ENCODE measurements around the gene EDC4.
A peak's percentile ranks its signal among the peaks of the same experiment; 100 is the strongest.
"Not testable (repeated sequence)": the region's sequence is repeated elsewhere in the genome, so short reads cannot be mapped to it uniquely, and the experiment has no call there.

The EDC4 gene

GRCh38 chr16:67909056-67909742 lies 36.3 kb downstream of the EDC4 start:
- no peak for DNase-seq (ENCODE audit: low read depth in 2 of 2)

- DNase-seq (ENCODE audit: low read depth in 2 of 2), result peak in 1 of 2 donors; percentile 25
Measured at GRCh38 chr16:67910158-67910557, 37.3 kb downstream of the EDC4 start.

DNA sequence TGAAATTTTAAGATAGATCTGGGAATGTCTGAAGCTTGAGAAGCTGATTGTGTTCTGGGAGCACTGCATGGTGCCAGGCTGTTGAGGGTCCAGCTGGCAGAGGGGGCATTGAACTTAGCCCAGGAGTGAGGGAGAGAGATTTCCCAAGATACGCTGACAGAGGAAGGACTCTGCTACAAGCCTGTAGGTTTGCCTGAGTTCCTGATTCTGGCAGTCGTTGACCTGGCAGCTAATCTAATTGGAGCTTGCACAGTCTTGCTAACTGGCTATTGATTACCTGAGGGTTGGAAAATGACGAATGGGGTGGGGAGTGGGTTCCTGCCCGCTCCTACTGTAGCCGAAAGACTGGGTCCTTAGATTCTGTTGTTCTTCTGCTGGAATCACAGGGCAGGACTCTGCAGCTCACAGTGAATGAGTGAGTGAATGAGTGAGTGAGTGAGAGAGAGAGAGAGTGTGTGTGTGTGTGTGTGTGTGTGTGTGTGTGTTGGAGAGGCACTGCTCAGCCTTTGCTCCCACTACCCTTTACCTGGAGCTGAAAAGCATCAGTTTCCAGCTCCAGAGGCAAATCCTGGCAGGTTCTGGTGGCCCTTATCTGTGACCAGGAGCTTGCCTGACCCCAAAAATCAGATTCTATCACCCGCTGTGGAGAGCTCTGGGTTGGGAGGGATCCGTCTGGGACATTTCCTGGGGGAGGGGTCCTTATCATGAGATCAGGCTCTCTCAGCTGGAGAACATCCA lies 42.1 kb downstream of the EDC4 start:
- no peak for DNase-seq (ENCODE audit: low read depth in 2 of 2)

GRCh38 chr16:67915496-67915769 lies 42.6 kb downstream of the EDC4 start:
- DNase-seq (ENCODE audit: low read depth in 2 of 2), result not testable (repeated sequence)

GRCh38 chr16:67915831-67916723 lies 43.2 kb downstream of the EDC4 start:
- no peak for DNase-seq (ENCODE audit: low read depth in 2 of 2)

DNA sequence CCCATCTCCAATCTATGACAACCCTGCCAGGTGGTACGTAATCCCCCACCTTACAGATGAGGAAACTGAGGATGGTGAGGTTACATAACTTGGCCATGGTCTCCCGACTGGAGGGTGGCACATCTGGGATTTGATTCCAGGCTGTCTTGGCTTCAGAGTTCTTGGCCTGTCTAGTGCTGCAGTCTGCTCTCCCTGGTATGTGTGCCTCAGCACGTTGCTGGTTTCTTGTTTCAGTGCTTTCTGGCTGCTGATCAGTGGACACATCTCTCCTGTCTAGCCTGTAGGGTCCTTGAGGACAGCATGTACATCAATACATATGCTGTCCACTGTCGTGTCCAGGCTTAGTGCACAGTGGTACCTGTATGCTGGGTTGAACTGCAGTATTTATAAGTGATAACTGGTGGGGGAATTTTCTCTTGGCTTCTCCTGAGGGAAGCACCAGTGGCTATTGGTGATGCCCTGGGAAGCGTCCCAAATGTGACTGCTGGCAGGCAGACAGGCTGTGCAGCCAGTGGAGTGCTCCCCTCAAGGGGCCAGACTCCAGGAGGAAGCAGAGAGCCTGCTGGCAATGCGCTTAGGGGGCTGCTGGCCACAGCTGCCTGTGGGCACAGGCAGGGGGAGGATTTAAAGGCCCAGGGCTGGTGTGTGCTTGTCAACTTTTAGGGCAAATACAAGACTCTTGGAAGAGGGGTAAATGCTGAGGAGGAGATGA lies 44.4 kb downstream of the EDC4 start:
- no peak for DNase-seq (ENCODE audit: low read depth in 2 of 2)

DNA sequence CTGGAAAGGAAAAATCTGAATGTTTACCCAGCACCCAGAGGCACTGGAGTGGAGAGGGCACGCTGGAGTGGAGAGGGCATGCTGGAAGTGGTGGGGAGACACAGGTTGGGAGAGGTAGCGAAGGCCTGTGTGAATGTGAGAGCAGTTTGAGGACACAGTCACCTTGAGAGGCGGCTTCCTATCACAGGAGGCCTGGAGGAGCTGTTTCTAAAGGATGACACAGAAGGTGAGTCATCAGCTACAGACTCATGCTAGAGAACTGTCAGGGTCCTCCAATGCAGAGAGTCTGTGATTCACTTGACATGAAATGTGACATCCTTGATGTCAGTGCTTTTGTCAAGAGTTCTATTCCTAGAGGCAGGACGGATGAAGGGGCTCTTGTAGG lies 45.0 kb downstream of the EDC4 start:
- DNase-seq (ENCODE audit: low read depth in 2 of 2), result peak in 1 of 2 donors; percentile 46

- DNase-seq (ENCODE audit: low read depth in 2 of 2), result no peak
Measured at GRCh38 chr16:67919622-67920221, 46.9 kb downstream of the EDC4 start.

DNA sequence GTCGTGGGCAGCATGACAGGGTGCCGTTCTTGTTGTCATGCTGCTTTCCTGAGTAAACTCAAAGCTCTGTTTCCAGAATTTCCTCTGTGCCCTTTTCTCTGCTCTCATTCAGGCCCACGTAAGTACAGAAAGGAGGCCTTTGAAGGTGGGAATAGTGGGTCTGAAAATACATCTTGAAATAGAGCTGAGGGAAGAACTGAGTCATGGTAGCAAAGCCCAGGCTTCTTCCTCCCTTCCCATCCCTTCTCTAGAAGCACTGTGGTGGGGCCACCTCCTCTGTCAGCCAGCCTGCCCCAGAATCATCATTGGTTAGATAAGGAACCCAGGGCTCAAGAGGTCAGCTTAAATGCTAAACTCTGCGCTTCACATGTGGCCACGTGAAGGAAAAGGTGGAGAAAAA lies 49.4 kb downstream of the EDC4 start:
- no peak for DNase-seq (ENCODE audit: low read depth in 2 of 2)

- no peak for DNase-seq (ENCODE audit: low read depth in 2 of 2)
Measured at GRCh38 chr16:67922740-67923139, 49.9 kb downstream of the EDC4 start.

DNA sequence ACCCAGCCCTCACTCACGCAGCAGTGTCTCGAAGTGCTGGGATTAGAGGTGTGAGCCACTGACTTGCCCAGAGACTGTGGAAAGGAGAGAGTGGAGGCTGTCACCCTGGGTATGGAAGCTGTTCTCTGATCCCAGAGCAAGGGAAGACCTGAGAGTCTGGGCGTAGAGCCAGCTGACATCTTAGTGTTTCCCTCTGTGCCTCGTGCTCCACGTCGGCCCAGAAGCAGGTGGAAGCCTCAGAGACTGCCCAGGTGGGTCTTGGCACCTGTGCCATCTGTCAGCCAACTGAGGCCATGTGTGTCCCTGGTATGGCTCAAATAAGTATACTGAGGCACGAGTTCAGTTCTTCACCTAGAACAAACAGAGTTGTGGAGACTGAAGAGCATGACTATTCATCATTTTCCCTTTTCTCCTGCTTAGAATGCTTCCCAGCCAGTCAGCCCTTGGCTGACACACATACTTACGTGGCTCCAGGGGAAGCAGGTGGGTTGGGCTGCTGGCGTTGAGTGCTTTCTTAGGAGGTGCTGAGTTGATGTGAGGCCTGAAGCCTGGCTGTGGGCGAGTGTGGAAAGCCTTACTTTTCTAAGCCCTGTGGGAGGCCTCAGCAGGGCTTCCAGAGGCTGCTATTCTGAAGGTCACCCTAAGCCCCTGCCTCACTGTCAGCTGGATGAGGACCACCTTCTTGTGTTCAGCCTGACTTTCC lies 50.7 kb downstream of the EDC4 start:
- DNase-seq (ENCODE audit: low read depth in 2 of 2), result no peak

DNA sequence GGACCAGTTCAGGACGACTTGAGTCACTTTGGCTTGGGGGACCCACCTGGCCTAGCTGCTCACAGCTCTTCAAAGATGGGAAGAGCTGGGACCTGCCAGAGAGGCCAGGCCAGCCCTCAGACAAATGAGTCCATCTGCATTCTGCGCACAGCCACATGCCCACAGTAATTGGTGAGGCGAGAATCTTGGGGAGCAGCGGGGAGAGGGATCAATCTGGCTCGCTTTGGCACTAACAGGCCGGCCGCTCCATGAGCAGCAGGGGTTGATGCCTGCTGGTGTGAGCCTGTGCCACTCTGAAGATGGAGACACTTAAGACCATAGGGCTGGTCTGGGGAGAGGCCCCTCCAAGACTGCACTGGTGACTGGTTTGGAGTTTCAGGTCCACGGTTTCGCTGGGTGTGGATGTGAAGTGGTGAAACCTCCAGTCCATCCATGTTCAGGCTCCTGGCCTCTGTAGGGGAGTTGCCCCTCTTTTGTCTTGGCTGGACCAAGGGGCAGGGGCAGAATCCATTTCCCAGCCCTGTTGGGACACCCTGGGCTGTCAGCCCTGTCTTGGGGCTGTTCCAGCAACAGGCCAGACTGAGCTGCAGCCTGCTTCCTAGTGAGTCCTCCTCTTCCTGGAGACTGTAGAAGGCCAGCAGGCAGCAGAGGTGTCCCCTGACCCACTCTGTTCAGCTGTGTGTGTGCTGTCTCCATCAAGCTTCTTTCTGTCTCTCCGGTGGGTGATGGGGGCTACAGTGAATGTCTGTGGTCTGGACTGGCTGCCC lies 51.5 kb downstream of the EDC4 start:
- no peak for DNase-seq (ENCODE audit: low read depth in 2 of 2)

GRCh38 chr16:67926181-67926750 lies 53.4 kb downstream of the EDC4 start:
- no peak for DNase-seq (ENCODE audit: low read depth in 2 of 2)

- DNase-seq (ENCODE audit: low read depth in 2 of 2), result no peak
Measured at GRCh38 chr16:67927131-67927941, 54.5 kb downstream of the EDC4 start.

DNA sequence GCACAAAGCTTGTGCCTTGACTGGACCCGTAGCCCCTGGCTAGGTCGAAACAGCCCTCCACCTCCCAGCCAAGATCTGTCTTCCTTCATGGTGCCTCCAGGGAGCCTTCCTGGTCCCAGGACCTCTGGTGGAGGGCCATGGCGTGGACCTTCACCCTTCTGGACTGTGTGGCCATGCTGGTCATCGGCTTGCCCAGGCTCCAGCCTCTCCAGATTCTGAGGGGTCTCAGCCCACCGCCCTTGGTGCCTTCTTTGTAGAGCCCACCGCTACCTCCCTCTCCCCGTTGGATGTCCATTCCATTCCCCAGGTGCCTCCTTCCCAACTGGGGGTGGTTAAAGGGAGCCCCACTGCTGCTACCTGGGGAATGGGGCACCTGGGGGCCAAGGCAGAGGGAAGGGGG lies 55.3 kb downstream of the EDC4 start:
- no peak for DNase-seq (ENCODE audit: low read depth in 2 of 2)

- peak; percentile 62 to 63 for DNase-seq (ENCODE audit: low read depth in 2 of 2)
Measured at GRCh38 chr16:67928561-67929364, 55.9 kb downstream of the EDC4 start.

DNA sequence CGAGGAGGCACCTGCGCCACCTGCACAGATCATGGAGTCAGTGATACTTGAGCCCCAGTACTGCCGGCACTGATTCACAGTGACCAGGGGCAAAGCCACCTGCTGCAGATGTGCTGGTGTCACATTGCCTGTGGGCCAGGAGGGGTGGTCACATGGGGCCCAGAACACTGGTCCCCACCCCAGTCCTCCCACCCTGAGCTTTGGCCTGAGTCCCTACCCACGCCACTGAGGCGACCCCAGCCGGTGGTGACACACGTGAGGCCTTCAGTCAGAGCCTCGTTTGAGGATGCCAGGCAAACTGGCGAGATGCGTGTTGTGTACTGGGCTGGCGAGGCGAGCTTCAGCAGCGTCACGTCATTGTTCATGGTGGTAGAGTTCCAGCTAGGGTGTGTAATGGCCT lies 57.3 kb downstream of the EDC4 start:
- DNase-seq (ENCODE audit: low read depth in 2 of 2), result no peak

DNA sequence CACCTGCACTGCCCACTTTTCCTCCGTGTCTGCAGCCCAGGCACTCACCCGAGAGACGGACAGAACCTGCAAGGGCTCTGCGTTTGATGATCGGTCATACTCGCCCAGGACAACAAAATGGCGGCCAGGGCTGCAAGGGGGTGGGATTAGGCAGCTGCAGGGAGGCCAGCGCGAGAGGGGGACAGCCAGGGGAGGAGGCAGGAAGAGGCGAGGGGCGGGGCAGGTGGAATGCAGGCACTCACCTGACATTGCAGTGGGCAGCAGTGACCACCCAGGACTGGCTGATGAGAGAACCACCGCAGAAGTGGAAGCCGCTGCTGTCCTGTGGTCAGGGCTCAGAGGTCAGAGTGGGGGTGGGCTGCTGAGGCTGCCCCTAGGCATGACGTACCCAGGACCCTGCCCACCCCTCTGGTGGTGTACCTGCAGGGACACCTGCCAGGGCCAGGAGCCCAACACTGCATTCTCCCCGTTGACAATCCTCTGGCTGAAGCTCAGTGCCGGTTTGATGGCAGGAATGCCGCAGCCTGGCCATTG lies 57.9 kb downstream of the EDC4 start:
- DNase-seq (ENCODE audit: low read depth in 2 of 2), result no peak

All from stimulated activated CD8-positive, alpha-beta memory T cell treated with anti-CD3 and anti-CD28 coated beads, Interleukin-15, amount 100 ng/mL, for 48 hours (primary cell).